ENCODE measurements around the gene BHLHE41. TPM values are rescaled to one million over a fixed set of nuclear protein-coding genes. Genes with fewer than 3 reads are reported as not detected.

Gene BHLHE41
- total and polyA plus RNA-seq, 2 donors (not counting 1 experiment from before 2014, with no cell fraction given), result 2.3 to 2.4 TPM

- TF ChIP-seq EZH2 (IDR thresholded peaks at IDR 0.05; ENCODE audit: low read length, missing control alignments), result no peak
- no peak for TF ChIP-seq CTCF (conservative IDR thresholded peaks at IDR 0.05 in 1 of 2, IDR thresholded peaks at IDR 0.05 in 1 of 2; ENCODE audit: low read depth in 1 of 2, low read length in 2 of 2)
- Histone ChIP-seq H3K27me3 (ENCODE audit: control insufficient read depth, insufficient read depth, low read length) (no peaks in the 10 kb centered on the region), H3K36me3 (ENCODE audit: control insufficient read depth, insufficient read depth, low read length) (no peaks in the 10 kb centered on the region), H3K4me2 (ENCODE audit: extremely low read depth, insufficient read depth, low read length) (no peak overlapping the region), H3K27ac (ENCODE audit: insufficient read depth, low read length) (no peak overlapping the region), H3K9ac (ENCODE audit: insufficient read depth, low read length) (no peak overlapping the region), H3K79me2 (ENCODE audit: control insufficient read depth, insufficient read depth, low read length) (no peaks in the 10 kb centered on the region), H3K4me1 (ENCODE audit: control insufficient read depth, extremely low read depth, insufficient read depth, low read length) (no peaks in the 10 kb centered on the region), H3K4me3 (replicated peaks in 1 of 4; ENCODE audit: control extremely low read depth in 1 of 4, insufficient read depth in 1 of 4, low read depth in 3 of 4, low read length in 4 of 4) (no peak overlapping the region), H2AFZ (ENCODE audit: low read length) (no peak overlapping the region), H3K9me3 (ENCODE audit: control insufficient read depth, insufficient read depth, low read depth, low read length) (no peaks in the 10 kb centered on the region), H4K20me1 (ENCODE audit: control insufficient read depth, extremely low read depth, insufficient read depth, low read length) (no peaks in the 10 kb centered on the region)
- peak in 1 of 2 donors; percentile 61 for DNase-seq (ENCODE audit: low read depth in 2 of 2)
Observed at GRCh38 chr12:26135571-26135970, 10.7 kb upstream of the BHLHE41 start.

- Histone ChIP-seq H3K4me3 (replicated peaks in 1 of 4; ENCODE audit: control extremely low read depth in 1 of 4, insufficient read depth in 1 of 4, low read depth in 3 of 4, low read length in 4 of 4) (no peak overlapping the region), H3K4me2 (ENCODE audit: extremely low read depth, insufficient read depth, low read length) (no peak overlapping the region), H3K79me2 (ENCODE audit: control insufficient read depth, insufficient read depth, low read length) (no peaks in the 10 kb centered on the region), H3K36me3 (ENCODE audit: control insufficient read depth, insufficient read depth, low read length) (no peaks in the 10 kb centered on the region), H2AFZ (ENCODE audit: low read length) (no peak overlapping the region), H3K27ac (ENCODE audit: insufficient read depth, low read length) (no peak overlapping the region), H3K27me3 (ENCODE audit: control insufficient read depth, insufficient read depth, low read length) (no peaks in the 10 kb centered on the region), H4K20me1 (ENCODE audit: control insufficient read depth, extremely low read depth, insufficient read depth, low read length) (no peaks in the 10 kb centered on the region), H3K9ac (ENCODE audit: insufficient read depth, low read length) (no peak overlapping the region), H3K4me1 (ENCODE audit: control insufficient read depth, extremely low read depth, insufficient read depth, low read length) (no peaks in the 10 kb centered on the region), H3K9me3 (ENCODE audit: control insufficient read depth, insufficient read depth, low read depth, low read length) (no peaks in the 10 kb centered on the region)
- peak in 1 of 2 donors; percentile 83 for DNase-seq (ENCODE audit: low read depth in 2 of 2)
- TF ChIP-seq CTCF (conservative IDR thresholded peaks at IDR 0.05 in 1 of 2, IDR thresholded peaks at IDR 0.05 in 1 of 2; ENCODE audit: low read depth in 1 of 2, low read length in 2 of 2) (no peak), EZH2 (IDR thresholded peaks at IDR 0.05; ENCODE audit: low read length, missing control alignments) (no peak)
Observed at GRCh38 chr12:26135010-26135420, 10.2 kb upstream of the BHLHE41 start.

GRCh38 chr12:26134540-26134939 is 9.7 kb upstream of the BHLHE41 start:
- no peaks in the 10 kb centered on the region for H4K20me1 ChIP-seq (ENCODE audit: control insufficient read depth, extremely low read depth, insufficient read depth, low read length)
- no peaks in the 10 kb centered on the region for H3K9me3 ChIP-seq (ENCODE audit: control insufficient read depth, insufficient read depth, low read depth, low read length)
- no peak overlapping the region for H3K27ac ChIP-seq (ENCODE audit: insufficient read depth, low read length)
- H3K4me1 ChIP-seq (ENCODE audit: control insufficient read depth, extremely low read depth, insufficient read depth, low read length), result no peaks in the 10 kb centered on the region
- no peaks in the 10 kb centered on the region for H3K36me3 ChIP-seq (ENCODE audit: control insufficient read depth, insufficient read depth, low read length)
- H2AFZ ChIP-seq (ENCODE audit: low read length), result no peak overlapping the region
- no peak overlapping the region for H3K4me3 ChIP-seq (replicated peaks in 1 of 4; ENCODE audit: control extremely low read depth in 1 of 4, insufficient read depth in 1 of 4, low read depth in 3 of 4, low read length in 4 of 4)
- no peak overlapping the region for H3K4me2 ChIP-seq (ENCODE audit: extremely low read depth, insufficient read depth, low read length)
- TF ChIP-seq EZH2 (IDR thresholded peaks at IDR 0.05; ENCODE audit: low read length, missing control alignments) (no peak), CTCF (conservative IDR thresholded peaks at IDR 0.05 in 1 of 2, IDR thresholded peaks at IDR 0.05 in 1 of 2; ENCODE audit: low read depth in 1 of 2, low read length in 2 of 2) (no peak)
- no peak for DNase-seq (ENCODE audit: low read depth in 2 of 2)
- no peak overlapping the region for H3K9ac ChIP-seq (ENCODE audit: insufficient read depth, low read length)
- H3K27me3 ChIP-seq (ENCODE audit: control insufficient read depth, insufficient read depth, low read length), result no peaks in the 10 kb centered on the region
- H3K79me2 ChIP-seq (ENCODE audit: control insufficient read depth, insufficient read depth, low read length), result no peaks in the 10 kb centered on the region

Data from fibroblast of lung (primary cell).